ENCODE data around the gene WDR7. TPM values are rescaled to one million over a fixed set of nuclear protein-coding genes. Genes with fewer than 3 reads are reported as not detected.

The WDR7 gene
- total and polyA plus RNA-seq, 4 donors, result 3.7 to 42.7 (median 19.0) TPM

DNA sequence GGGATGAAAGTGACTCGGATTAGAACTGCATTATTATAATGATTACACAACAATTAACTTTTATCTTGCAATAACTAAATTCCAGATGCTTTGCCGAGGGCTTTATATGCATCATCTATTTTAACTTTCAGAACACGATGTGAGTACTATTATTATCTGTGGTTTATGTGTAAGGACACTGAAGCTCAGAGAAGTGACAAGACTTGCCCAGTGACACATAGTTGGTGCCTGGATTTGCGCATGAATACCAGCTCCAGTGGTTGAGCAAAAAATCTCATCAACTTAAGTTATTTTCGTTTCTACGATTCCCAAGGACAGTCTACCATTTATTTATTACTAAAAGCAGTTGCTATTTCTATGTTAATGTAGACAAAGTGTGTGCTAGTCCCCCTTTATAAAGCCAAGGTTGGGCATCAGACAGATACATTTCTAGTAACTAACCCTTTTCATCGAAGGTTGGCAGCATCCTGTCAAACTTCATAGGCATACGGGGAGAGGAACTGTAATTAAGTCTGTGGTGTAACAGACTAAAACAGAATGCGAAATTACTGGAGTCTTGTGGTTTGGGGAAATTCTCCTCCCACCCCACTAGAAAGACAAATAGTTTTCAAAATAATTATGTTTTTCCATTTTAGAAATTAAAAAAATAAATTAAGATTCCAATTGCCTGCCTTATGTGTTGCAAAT lies 422.5 kb downstream of the WDR7 start:
- no peaks in the 10 kb centered on the region for H3K36me3 ChIP-seq (ENCODE audit: control insufficient read depth in 4 of 4, insufficient read depth in 4 of 4, low read length in 4 of 4)
- WGBS, 2 donors, result 52% methylated on average over 9 of the region's 9 CpGs
- DNase-seq (no peak), ATAC-seq (ENCODE audit: insufficient read depth, low FRiP score) (no peak)
- no peak overlapping the region for H3K4me3 ChIP-seq
- H3K27me3 ChIP-seq (ENCODE audit: control insufficient read depth in 3 of 3, insufficient read depth in 3 of 3, low read length in 2 of 3), result peaks cover 0 to 12% (median 3%) of the 10 kb centered on the region in 3 donors
- H3K4me1 ChIP-seq (ENCODE audit: control insufficient read depth in 5 of 5, insufficient read depth in 5 of 5, low read length in 5 of 5), result no peaks in the 10 kb centered on the region
- TF ChIP-seq, protein P1, sequence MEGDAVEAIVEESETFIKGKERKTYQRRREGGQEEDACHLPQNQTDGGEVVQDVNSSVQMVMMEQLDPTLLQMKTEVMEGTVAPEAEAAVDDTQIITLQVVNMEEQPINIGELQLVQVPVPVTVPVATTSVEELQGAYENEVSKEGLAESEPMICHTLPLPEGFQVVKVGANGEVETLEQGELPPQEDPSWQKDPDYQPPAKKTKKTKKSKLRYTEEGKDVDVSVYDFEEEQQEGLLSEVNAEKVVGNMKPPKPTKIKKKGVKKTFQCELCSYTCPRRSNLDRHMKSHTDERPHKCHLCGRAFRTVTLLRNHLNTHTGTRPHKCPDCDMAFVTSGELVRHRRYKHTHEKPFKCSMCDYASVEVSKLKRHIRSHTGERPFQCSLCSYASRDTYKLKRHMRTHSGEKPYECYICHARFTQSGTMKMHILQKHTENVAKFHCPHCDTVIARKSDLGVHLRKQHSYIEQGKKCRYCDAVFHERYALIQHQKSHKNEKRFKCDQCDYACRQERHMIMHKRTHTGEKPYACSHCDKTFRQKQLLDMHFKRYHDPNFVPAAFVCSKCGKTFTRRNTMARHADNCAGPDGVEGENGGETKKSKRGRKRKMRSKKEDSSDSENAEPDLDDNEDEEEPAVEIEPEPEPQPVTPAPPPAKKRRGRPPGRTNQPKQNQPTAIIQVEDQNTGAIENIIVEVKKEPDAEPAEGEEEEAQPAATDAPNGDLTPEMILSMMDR (IDR thresholded peaks at IDR 0.05; ENCODE audit: control extremely low read depth, extremely low read depth), result no peak
- H3K27ac ChIP-seq (ENCODE audit: low read depth in 1 of 2, low read length in 1 of 2), result no peak overlapping the region
- peaks cover 0 to 5% (median 0%) of the 10 kb centered on the region in 4 donors for H3K9me3 ChIP-seq (ENCODE audit: control insufficient read depth in 4 of 4, insufficient read depth in 3 of 4, low read length in 3 of 4)
- no peak overlapping the region for H3K9ac ChIP-seq (ENCODE audit: insufficient read depth in 1 of 2, low read length in 2 of 2)

DNA sequence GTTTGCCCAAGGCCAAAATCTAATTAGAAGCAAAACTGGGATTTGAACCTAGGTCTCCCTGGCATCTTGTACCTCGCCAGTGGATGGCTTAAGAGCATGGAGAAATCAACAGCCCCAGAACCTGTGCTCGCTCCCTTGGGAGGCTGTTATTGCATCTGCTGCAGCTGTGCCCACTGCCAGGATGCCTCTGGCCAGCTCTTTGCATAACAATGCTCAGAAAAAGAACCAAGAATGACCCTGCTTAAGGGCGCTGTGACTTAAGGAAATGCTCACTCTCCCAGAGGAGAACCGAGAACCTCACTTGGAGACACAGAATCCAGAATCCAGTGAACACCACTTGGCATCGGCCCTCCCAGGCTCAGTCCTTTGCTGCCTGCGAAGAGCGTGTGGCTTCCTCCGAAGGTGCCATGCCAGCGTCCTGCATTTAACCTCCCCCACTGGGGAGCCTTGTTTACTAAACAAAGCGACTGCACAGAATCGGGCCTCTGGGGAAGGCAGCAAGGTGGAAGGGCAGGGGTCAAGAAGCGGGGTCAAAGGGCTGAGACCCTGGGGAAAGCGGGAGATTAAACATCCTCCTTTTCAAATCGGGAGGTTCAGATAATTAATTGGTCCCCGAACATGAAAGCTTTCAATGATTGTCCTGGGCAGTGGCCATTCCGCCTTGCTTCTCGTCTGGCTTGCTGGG lies 424.7 kb downstream of the WDR7 start:
- Histone ChIP-seq H3K4me1 (ENCODE audit: control insufficient read depth in 5 of 5, insufficient read depth in 5 of 5, low read length in 5 of 5) (no peaks in the 10 kb centered on the region), H3K4me3 (no peak overlapping the region), H3K27me3 (ENCODE audit: control insufficient read depth in 3 of 3, insufficient read depth in 3 of 3, low read length in 2 of 3) (peaks cover 0 to 12% (median 3%) of the 10 kb centered on the region in 3 donors), H3K27ac (ENCODE audit: low read depth in 1 of 2, low read length in 1 of 2) (no peak overlapping the region), H3K9me3 (ENCODE audit: control insufficient read depth in 4 of 4, insufficient read depth in 3 of 4, low read length in 3 of 4) (peaks cover 0 to 5% (median 0%) of the 10 kb centered on the region in 4 donors), H3K36me3 (ENCODE audit: control insufficient read depth in 4 of 4, insufficient read depth in 4 of 4, low read length in 4 of 4) (no peaks in the 10 kb centered on the region), H3K9ac (ENCODE audit: insufficient read depth in 1 of 2, low read length in 2 of 2) (no peak overlapping the region)
- ATAC-seq (ENCODE audit: insufficient read depth, low FRiP score) (no peak), DNase-seq (no peak)
- WGBS, 2 donors, result 58 to 73% methylated on average over 17 of the region's 17 CpGs
- TF ChIP-seq, protein P1 (IDR thresholded peaks at IDR 0.05; ENCODE audit: control extremely low read depth, extremely low read depth), result no peak

DNA sequence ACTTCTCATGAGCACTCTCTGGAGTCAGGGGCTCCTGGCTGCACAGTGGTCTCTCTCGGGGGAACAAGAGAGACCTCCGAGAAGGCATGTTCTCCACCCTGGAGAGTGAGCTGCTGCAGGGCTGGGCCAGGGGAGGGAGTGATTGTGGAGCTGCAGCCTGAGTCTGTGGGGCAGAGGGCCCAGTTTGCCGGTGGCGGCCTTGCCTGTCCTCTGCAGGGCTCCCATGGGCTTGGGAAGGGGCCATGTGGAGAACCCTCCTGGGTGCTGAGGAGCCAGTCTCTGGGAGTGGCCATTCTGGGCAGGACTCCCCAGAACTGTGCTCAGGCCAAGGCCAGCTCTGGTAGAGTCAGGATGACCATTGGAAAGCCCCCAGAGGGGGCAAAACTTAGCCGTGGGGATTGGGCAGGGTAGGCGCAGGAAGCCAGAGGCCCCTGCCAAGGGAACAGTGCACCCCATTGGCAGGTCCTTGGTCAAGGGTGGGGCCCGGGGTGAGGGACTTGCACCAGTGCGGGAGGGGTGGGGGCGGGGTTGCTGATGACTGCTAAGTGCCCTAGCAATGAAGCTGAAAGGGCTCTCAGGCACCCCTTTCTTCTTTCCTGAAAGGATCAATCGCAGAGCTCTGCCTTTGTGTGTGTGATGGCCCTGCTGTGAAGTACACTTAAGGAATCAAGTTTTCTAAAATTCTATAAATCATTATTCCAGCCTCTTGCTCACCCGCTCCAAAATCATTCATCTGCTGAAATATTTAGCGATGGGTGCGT lies 426.0 kb downstream of the WDR7 start:
- TF ChIP-seq, protein P1 (IDR thresholded peaks at IDR 0.05; ENCODE audit: control extremely low read depth, extremely low read depth), result no peak
- Histone ChIP-seq H3K9ac (ENCODE audit: insufficient read depth in 1 of 2, low read length in 2 of 2) (no peak overlapping the region), H3K36me3 (ENCODE audit: control insufficient read depth in 4 of 4, insufficient read depth in 4 of 4, low read length in 4 of 4) (no peaks in the 10 kb centered on the region), H3K4me3 (no peak overlapping the region), H3K4me1 (ENCODE audit: control insufficient read depth in 5 of 5, insufficient read depth in 5 of 5, low read length in 5 of 5) (no peaks in the 10 kb centered on the region), H3K27me3 (ENCODE audit: control insufficient read depth in 3 of 3, insufficient read depth in 3 of 3, low read length in 2 of 3) (peaks cover 0 to 12% (median 3%) of the 10 kb centered on the region in 3 donors), H3K9me3 (ENCODE audit: control insufficient read depth in 4 of 4, insufficient read depth in 3 of 4, low read length in 3 of 4) (peaks cover 0 to 5% (median 0%) of the 10 kb centered on the region in 4 donors), H3K27ac (ENCODE audit: low read depth in 1 of 2, low read length in 1 of 2) (no peak overlapping the region)
- DNase-seq (no peak), ATAC-seq (ENCODE audit: insufficient read depth, low FRiP score) (no peak)
- 68 to 82% methylated on average over 13 of the region's 13 CpGs for WGBS, 2 donors

Data from lung (tissue), 12 donors.